ENCODE data around the gene PCDHB14. TPM values are rescaled to one million over a fixed set of nuclear protein-coding genes. Genes with fewer than 3 reads are reported as not detected.
A peak's percentile ranks its signal among the peaks of the same experiment; 100 is the strongest.
"Not testable (repeated sequence)": the region's sequence is repeated elsewhere in the genome, so short reads cannot be mapped to it uniquely, and the experiment has no call there.

PCDHB14 gene
- total RNA-seq, 1 experiment from 2014 or later, result 2.4 TPM

DNA sequence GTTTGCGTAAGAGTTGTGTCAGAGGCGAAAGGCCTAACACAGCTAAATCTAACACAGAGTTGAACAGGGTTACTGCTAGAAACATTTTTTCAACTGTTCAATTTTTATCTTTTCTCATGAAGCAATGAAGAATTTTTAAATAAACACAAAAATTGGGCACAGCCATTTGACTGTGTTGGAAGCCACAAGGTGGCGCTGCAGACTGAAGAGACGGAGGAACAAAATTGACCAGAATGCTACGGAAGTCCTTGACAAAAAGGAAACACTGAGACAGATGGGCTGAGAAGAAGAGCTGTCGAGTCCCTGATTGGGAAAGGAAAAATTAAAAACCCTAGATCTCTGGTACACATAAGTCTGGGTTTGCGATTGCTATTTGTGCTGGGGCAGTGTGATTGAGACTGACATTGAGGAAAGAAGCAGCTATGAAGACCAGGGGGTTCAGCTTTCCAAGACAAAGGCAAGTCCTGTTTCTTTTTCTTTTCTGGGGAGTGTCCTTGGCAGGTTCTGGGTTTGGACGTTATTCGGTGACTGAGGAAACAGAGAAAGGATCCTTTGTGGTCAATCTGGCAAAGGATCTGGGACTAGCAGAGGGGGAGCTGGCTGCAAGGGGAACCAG, 36.1 kb upstream of the PCDHB14 start, which contains the start of gene PCDHB9:
Gene PCDHB9 (plus strand): TSS at position 265 of the 616 bp plus-strand sequence. CDS start 158 bp downstream, at position 423.
- WGBS (ENCODE audit: extremely low coverage, insufficient read length, low lambda C conversion rate), result no CpG with 5 or more reads among the region's 9 CpGs

DNA sequence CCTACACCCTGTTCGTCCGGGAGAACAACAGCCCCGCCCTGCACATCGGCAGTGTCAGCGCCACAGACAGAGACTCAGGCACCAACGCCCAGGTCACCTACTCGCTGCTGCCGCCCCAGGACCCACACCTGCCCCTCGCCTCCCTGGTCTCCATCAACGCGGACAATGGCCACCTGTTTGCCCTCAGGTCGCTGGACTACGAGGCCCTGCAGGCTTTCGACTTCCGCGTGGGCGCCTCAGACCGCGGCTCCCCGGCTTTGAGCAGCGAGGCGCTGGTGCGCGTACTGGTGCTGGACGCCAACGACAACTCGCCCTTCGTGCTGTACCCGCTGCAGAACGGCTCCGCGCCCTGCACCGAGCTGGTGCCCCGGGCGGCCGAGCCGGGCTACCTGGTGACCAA, 34.5 kb upstream of the PCDHB14 start:
- H3K36me3 Mint-ChIP-seq (ENCODE audit: insufficient read depth in 1 of 3, low read depth in 3 of 3), result peaks cover 12 to 29% (median 14%) of the 10 kb centered on the region in 3 experiments
- peaks cover 27% of the 10 kb centered on the region in 2 experiments for H3K9me3 Mint-ChIP-seq
- not testable (repeated sequence) for H3K4me3 Mint-ChIP-seq

More for the DNA sequence above, 36.1 kb upstream of the PCDHB14 start, which contains the start of gene PCDHB9:
- H3K56ac ChIP-seq (ENCODE audit: insufficient read length, low read depth, low read length), result no peak within 1 kb of the TSS
- H3K79me2 ChIP-seq (ENCODE audit: insufficient read depth, low read length), result no peaks in the 10 kb centered on the region
- no peak within 1 kb of the TSS for H3K18ac ChIP-seq (ENCODE audit: insufficient read length, low read depth, low read length)
- no peak within 1 kb of the TSS for H2BK20ac ChIP-seq (ENCODE audit: low read depth, low read length, poor library complexity, severe bottlenecking)
- H3K4me1 Mint-ChIP-seq, result peaks cover 7 to 15% of the 10 kb centered on the region in 2 experiments
- peak within 1 kb of the TSS in 1 of 2 experiments; percentile 50; a peak in 2 of 5 replicates for H3K4me3 Mint-ChIP-seq
- H3T11ph ChIP-seq (ENCODE audit: low read length), result no peak within 1 kb of the TSS
- H3K14ac ChIP-seq (ENCODE audit: insufficient read depth, low read length), result no peak within 1 kb of the TSS
- H3K9me3 ChIP-seq (ENCODE audit: control insufficient read depth, low read depth, low read length), result no peaks in the 10 kb centered on the region
- no peak within 1 kb of the TSS for H2BK120ac ChIP-seq (ENCODE audit: low read depth, low read length, poor library complexity, severe bottlenecking)
- peak; percentile 59 for DNase-seq
- no peaks in the 10 kb centered on the region for H3K23me2 ChIP-seq (ENCODE audit: insufficient read length, low read depth, low read length, poor library complexity, severe bottlenecking)
- no peak within 1 kb of the TSS for H3K23ac ChIP-seq (ENCODE audit: insufficient read length, low read depth, low read length)
- H4K20me1 ChIP-seq (ENCODE audit: control insufficient read depth, insufficient read depth, insufficient read length), result no peaks in the 10 kb centered on the region
- no peaks in the 10 kb centered on the region; the same call in none of the 2 replicates for H3K27me3 Mint-ChIP-seq (ENCODE audit: low read depth)
- H2AFZ ChIP-seq (ENCODE audit: low read length), result peak within 1 kb of the TSS; percentile 94
- no peaks in the 10 kb centered on the region for H3K4me1 ChIP-seq (ENCODE audit: insufficient read depth, low read length)
- no peak within 1 kb of the TSS for H2BK12ac ChIP-seq (ENCODE audit: insufficient read length, low read depth, low read length)
- H3K27ac Mint-ChIP-seq, result peak within 1 kb of the TSS in 1 of 3 experiments; percentile 89; a peak in 1 of 7 replicates
- H4K91ac ChIP-seq (ENCODE audit: insufficient read length, low read depth, low read length), result no peak within 1 kb of the TSS
- TF ChIP-seq, protein P1, sequence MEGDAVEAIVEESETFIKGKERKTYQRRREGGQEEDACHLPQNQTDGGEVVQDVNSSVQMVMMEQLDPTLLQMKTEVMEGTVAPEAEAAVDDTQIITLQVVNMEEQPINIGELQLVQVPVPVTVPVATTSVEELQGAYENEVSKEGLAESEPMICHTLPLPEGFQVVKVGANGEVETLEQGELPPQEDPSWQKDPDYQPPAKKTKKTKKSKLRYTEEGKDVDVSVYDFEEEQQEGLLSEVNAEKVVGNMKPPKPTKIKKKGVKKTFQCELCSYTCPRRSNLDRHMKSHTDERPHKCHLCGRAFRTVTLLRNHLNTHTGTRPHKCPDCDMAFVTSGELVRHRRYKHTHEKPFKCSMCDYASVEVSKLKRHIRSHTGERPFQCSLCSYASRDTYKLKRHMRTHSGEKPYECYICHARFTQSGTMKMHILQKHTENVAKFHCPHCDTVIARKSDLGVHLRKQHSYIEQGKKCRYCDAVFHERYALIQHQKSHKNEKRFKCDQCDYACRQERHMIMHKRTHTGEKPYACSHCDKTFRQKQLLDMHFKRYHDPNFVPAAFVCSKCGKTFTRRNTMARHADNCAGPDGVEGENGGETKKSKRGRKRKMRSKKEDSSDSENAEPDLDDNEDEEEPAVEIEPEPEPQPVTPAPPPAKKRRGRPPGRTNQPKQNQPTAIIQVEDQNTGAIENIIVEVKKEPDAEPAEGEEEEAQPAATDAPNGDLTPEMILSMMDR (conservative IDR thresholded peaks at IDR 0.05), result peak; percentile 88
- H3K4ac ChIP-seq (ENCODE audit: low read depth, low read length), result no peak within 1 kb of the TSS
- H2BK15ac ChIP-seq (ENCODE audit: low read depth, low read length), result no peak within 1 kb of the TSS
- peaks cover 29 to 35% of the 10 kb centered on the region in 2 experiments for H3K9me3 Mint-ChIP-seq
- no peak within 1 kb of the TSS for H2AK5ac ChIP-seq (ENCODE audit: insufficient read length, low read length)
- no peaks in the 10 kb centered on the region for H3K79me1 ChIP-seq (ENCODE audit: insufficient read depth, low read depth, low read length, poor library complexity, severe bottlenecking)
- H2BK5ac ChIP-seq (ENCODE audit: insufficient read length, low read length), result no peak within 1 kb of the TSS
- no peak within 1 kb of the TSS for H4K5ac ChIP-seq (ENCODE audit: insufficient read length, low read depth, low read length)
- H3K4me2 ChIP-seq (ENCODE audit: insufficient read depth, insufficient read length, low read length), result no peak within 1 kb of the TSS
- H3K36me3 Mint-ChIP-seq (ENCODE audit: insufficient read depth in 1 of 3, low read depth in 3 of 3), result peaks cover 13 to 33% (median 17%) of the 10 kb centered on the region in 3 experiments
- H3K27me3 ChIP-seq (ENCODE audit: insufficient read depth, low read length), result no peaks in the 10 kb centered on the region
- H3K27ac ChIP-seq (ENCODE audit: insufficient read length, low read depth, low read length), result no peak within 1 kb of the TSS
- no peak within 1 kb of the TSS for H3K9ac ChIP-seq (ENCODE audit: extremely low read depth, insufficient read length, low read length)
- H4K8ac ChIP-seq (replicated peaks; ENCODE audit: insufficient read length, low read depth, low read length), result no peak within 1 kb of the TSS

More for the DNA sequence above, 34.5 kb upstream of the PCDHB14 start:
- not testable (repeated sequence) for H3K23me2 ChIP-seq (ENCODE audit: insufficient read length, low read depth, low read length, poor library complexity, severe bottlenecking); H4K8ac ChIP-seq (replicated peaks; ENCODE audit: insufficient read length, low read depth, low read length); H3K9me3 ChIP-seq (ENCODE audit: control insufficient read depth, low read depth, low read length); H3K79me2 ChIP-seq (ENCODE audit: insufficient read depth, low read length); H4K91ac ChIP-seq (ENCODE audit: insufficient read length, low read depth, low read length); H3K18ac ChIP-seq (ENCODE audit: insufficient read length, low read depth, low read length); H3K56ac ChIP-seq (ENCODE audit: insufficient read length, low read depth, low read length); H3T11ph ChIP-seq (ENCODE audit: low read length); H2BK20ac ChIP-seq (ENCODE audit: low read depth, low read length, poor library complexity, severe bottlenecking); H4K20me1 ChIP-seq (ENCODE audit: control insufficient read depth, insufficient read depth, insufficient read length); H2BK12ac ChIP-seq (ENCODE audit: insufficient read length, low read depth, low read length); H2BK15ac ChIP-seq (ENCODE audit: low read depth, low read length); DNase-seq; H3K9ac ChIP-seq (ENCODE audit: extremely low read depth, insufficient read length, low read length); H4K5ac ChIP-seq (ENCODE audit: insufficient read length, low read depth, low read length); H2BK120ac ChIP-seq (ENCODE audit: low read depth, low read length, poor library complexity, severe bottlenecking); H3K27me3 Mint-ChIP-seq (ENCODE audit: low read depth); H3K4me1 ChIP-seq (ENCODE audit: insufficient read depth, low read length); H3K27me3 ChIP-seq (ENCODE audit: insufficient read depth, low read length); H3K79me1 ChIP-seq (ENCODE audit: insufficient read depth, low read depth, low read length, poor library complexity, severe bottlenecking); H2BK5ac ChIP-seq (ENCODE audit: insufficient read length, low read length); H3K4me2 ChIP-seq (ENCODE audit: insufficient read depth, insufficient read length, low read length); H3K27ac Mint-ChIP-seq; H2AFZ ChIP-seq (ENCODE audit: low read length); H3K23ac ChIP-seq (ENCODE audit: insufficient read length, low read depth, low read length); H2AK5ac ChIP-seq (ENCODE audit: insufficient read length, low read length); H3K27ac ChIP-seq (ENCODE audit: insufficient read length, low read depth, low read length); H3K4ac ChIP-seq (ENCODE audit: low read depth, low read length); H3K14ac ChIP-seq (ENCODE audit: insufficient read depth, low read length)
- WGBS (ENCODE audit: extremely low coverage, insufficient read length, low lambda C conversion rate), result no CpG with 5 or more reads among the region's 37 CpGs
- H3K4me1 Mint-ChIP-seq, result peaks cover 7 to 10% of the 10 kb centered on the region in 2 experiments
